ENCODE measurements around the gene HNRNPUL1.

Gene HNRNPUL1

GRCh38 chr19:41309180-41310032, 45.2 kb downstream of the HNRNPUL1 start:
- DNase-seq, result no peak

- peak in 1 of 2 experiments; percentile 39 for DNase-seq
These were observed 46.1 kb downstream of the HNRNPUL1 start, which contains the start of gene CCDC97 for GRCh38 chr19:41310033-41310831. CCDC97 (plus strand) TSS chr19:41310172; CDS start chr19:41310311, 139 bp downstream.

DNA sequence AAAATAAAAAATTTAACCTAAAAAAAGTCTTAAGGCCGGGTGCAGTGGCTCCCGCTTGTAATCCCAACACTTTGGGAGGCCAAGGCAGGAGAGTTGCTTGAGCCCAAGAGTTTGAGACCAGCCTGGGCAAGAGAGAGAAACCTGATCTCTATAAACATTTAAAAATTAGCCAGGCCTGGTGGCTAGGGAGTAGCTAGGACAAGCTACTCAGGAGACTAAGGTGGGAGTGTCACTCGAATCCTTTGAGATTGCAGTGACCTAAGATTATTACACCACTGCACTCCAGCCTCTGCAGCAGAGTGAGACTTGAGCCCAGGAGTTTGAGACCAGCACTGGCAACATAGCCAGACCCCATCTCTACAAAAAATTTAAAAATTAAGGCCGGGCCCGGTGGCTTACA, 46.9 kb downstream of the HNRNPUL1 start:
- no peak for DNase-seq

DNA sequence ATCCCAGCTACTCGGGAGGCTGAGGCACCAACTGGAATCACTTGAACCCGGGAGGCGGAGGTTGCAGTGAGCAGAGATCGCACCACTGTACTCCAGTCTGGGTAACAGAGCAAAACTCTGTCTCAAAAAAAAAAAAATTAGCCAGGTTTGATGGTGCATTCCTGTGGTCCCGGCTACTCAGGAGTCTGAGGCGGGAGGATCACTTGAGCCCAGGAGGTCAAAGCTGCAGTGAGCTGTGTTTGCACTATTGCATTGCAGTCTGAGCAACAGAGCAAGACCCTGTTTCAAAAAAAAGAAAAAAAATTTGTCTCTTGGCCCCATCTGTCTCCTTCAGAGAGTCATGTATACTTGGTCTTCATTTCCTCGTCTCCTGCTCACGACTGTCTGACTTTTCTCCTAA, 47.4 kb downstream of the HNRNPUL1 start:
- DNase-seq, result no peak

DNA sequence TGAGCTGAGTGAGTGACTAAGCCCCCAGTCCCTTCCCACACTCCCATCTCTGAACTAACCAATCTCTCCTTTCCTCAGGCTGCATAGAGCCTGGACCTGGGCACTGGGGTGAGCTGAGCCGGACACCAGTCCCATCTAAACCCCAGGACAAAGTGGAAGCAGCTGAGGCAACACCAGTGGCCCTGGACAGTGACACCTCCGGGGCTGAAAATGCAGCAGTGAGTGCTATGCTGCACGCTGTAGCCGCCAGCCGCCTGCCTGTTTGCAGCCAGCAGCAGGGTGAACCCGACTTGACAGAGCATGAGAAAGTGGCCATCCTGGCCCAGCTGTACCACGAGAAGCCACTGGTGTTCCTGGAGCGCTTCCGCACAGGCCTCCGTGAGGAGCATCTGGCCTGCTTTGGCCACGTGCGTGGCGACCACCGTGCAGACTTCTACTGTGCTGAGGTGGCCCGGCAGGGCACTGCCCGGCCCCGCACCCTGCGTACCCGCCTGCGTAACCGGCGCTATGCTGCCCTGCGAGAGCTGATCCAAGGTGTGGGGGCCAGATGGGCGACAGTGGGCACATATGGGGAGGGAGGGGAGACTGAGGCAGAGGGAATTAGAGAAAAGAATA, 52.2 kb downstream of the HNRNPUL1 start:
- DNase-seq, result no peak

GRCh38 chr19:41318696-41319499, 54.7 kb downstream of the HNRNPUL1 start:
- DNase-seq, result no peak

DNA sequence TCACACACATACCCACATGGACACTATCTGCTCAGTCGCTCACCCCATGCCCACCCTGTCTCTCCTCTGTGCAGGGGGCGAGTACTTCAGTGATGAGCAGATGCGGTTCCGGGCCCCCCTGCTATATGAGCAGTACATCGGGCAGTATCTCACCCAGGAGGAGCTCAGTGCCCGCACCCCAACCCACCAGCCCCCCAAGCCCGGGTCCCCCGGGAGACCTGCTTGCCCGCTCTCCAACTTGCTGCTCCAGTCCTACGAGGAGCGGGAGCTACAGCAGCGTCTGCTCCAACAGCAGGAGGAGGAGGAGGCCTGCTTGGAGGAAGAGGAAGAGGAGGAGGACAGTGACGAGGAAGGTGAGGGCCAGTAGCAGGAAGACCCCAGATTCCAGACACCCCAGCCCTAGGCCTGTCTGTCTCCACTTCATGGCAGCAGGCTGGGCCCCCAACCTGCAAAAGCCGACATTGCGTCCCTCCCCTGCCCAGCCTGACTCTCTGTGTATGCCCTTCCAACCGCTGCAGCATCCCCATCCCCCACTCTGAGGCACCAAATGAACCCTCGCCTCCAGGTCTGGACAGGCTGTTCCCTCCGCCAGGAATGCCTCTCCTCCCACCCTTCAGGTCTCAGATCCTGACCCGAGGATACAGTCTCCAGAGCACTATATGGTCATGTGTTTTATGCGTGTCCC, 55.5 kb downstream of the HNRNPUL1 start:
- no peak for DNase-seq

DNA sequence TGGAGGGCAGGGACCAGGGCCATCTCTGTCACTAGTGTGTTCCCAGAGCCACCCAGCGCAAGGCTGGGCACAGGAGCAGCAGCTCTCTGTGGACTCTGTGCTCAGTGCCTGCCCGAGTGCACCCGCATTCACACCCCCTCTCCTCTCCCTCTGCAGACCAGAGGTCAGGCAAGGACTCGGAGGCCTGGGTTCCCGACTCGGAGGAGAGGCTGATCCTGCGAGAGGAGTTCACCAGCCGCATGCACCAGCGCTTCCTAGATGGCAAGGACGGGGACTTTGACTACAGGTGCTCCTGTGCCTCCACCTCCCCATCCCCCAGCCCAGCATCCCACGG, 56.0 kb downstream of the HNRNPUL1 start:
- DNase-seq, result no peak

DNA sequence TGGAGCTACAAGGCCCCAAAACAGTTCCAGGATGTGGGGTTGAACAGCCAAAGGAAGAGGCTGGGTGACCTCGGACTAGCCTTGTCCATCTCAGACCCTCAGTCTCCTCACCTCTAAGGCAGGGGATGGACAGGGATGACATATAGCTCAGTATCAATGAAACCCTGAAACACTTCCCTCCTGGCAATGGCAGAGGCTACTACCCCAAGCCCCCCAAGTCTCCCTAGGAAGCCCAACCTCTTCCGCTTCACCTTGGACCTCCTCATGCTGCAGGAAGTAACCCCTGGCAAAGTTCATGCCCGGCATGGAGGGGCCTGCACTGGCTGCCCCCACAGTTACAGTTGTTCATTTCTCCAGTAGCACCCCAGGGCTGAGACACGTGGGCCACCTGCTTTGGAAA, 56.4 kb downstream of the HNRNPUL1 start:
- DNase-seq, result no peak

- no peak for DNase-seq
These were observed 57.0 kb downstream of the HNRNPUL1 start for GRCh38 chr19:41321204-41321599.

DNA sequence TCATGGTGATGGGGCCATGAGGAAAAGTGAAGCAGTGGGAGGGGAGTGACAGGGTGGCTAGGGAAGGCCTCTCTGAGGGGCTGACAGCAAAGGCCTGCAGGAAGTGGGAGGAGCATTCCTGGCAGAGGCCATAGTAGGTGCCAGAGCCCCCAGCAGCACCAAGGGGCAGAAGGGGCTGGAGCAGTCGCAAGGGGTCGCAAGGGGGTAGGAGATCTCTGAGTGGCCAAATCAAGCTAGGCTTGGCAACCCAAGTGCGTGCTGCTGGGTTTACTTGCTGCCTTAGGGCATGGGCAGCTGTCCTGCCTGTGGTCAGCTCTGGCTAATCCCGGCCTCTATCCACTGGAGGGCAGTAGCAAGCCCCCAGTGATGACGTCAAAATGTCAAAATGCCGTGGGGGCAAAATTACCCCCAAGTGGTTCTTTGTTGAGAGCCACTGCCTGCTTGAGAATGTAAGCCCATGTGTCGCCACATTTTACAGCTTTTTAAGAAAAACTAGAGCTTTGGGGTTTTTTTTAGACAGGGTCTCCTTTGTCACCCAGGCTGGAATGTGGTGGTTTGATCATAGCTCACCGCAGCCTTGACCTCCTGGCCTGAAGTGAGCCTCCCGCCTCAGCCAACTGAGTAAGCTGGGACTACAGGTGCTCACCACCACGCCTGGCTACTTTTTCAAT, 57.6 kb downstream of the HNRNPUL1 start:
- DNase-seq, result no peak

DNA sequence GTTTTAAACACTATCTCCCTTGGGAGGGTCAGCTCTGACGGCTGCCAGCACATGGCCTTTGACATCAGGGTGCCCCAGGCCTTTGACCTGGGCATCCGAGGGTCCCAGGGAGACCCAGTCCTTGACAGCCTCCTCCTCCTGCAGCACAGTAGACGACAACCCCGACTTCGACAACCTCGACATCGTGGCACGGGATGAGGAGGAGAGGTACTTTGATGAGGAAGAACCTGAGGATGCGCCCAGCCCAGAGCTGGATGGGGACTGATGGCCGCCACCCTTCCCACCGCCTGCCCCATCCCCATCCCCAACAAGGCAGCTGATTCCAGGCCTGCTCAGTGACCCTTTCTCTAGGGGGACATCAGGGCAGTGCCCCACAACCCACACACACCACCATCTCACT, 58.3 kb downstream of the HNRNPUL1 start:
- DNase-seq, result no peak

- no peak for DNase-seq
These were observed 58.9 kb downstream of the HNRNPUL1 start for GRCh38 chr19:41323023-41323422.

DNA sequence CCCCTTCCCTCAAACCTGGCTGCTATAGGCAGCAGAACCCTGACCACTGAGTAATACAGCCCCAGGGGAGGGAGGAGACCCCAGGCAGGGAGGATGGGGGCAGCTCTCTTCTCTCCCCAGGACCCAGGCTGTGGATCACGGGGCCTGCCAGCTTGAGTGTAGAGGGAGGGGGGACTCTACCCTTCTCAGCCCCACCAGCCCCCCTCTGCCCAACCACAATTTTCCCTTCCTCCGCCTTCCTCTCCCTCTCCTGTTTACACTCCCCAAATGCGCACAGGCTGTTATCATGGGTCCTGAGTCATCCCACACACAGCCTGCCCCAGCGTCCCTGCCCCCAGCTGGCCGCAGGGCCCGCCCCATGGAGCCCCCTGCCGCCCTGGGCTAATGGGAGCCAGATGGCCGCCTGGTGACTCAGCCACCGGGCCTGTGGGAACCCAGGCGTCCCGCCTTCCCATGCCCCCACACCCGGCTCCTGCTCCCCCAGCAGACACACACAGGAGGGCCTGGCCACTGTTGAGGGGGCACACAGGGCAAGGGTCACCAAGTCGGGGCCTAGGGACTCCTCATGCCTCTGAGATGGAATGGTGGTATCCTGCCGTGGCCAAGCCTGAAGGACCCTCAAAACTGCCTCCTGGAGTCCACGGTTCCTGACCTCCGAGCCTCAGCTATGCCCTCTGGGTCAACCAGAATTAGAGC, 59.4 kb downstream of the HNRNPUL1 start:
- no peak for DNase-seq

GRCh38 chr19:41324231-41324702, 60.1 kb downstream of the HNRNPUL1 start:
- no peak for DNase-seq

DNA sequence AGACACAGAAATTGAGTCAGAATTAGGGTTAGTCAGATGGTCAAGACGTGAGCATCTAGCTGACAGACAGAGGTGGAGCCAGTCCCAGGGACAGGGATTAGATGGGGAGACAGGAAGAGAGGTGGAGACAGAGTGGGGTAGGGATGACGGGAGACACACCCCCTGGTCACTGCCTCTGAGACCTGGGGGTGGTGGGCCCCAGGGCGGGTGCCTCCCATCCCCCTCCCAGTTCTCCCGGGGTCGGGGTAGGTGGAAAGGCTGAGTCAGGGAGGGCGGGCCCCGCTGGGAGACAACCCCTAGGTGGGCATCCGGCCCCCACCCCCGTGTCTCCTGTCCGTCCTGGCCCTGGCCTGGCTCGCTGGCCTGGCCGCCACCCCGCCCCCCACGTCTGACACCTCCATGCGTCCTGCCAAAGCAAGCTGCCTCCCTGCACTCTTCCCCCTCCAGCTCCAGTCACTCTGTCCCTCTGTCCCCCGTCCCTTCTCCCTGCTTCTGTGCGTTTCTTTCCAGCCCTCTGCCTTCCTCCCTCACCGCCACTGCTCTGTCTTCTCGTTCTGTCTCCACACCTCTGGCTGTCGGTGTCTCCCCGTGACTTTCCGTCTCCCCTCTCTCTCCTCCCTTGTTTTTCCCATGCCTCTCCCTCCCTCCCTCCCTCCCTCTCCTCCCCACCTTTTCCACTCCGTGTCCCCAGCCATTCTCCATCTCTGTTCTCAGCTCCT, 60.9 kb downstream of the HNRNPUL1 start:
- DNase-seq, result no peak

DNA sequence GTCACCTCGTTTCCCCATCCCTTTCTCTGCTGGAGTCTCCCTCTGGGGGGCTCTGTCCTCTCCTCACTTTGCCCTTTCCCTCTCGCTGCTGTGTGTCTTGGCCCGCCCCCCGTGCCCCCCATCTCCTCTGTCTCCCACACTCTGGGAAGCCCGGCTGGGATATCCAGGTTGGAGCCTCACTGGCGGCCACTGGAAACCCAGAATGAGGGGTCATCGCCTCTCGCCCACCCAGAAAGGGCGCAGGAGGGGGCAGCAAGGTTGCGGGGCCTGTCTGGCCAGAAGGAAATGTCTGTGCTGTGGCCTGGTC, 61.4 kb downstream of the HNRNPUL1 start:
- DNase-seq, result no peak

DNA sequence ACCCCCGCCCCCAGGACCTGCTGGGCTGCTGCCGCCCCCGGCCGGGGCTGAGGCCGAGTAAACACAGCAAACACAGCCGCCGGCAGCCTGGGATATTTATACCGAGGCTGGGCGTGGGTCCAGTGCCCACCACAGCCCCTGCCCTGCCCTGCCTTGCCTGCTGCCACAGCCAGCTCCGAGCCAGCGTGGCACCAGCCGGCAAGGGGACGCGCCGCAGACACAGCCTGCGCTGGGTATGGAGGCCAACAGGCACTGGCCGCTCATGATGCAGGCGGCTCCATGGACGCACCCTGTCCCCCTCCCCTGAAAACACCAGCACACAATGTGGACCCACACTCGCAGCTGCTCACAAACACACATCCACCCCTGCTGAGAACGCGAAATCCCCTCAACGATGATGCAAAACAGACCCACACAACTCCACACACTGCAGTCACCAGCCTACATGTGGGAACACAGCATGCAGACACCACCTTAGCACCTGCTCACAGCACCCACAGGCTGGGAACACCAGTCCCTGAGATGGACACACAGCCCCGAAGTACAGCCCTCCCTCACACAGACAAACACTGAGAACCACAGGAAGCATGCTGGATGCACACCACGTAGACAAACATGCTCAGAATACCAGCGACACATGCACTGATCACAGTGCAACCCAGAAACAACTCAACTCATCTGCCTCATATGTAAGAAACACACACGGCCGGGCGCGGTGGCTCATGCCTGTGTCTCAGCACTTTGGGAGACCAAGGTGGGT, 62.0 kb downstream of the HNRNPUL1 start:
- no peak for DNase-seq

DNA sequence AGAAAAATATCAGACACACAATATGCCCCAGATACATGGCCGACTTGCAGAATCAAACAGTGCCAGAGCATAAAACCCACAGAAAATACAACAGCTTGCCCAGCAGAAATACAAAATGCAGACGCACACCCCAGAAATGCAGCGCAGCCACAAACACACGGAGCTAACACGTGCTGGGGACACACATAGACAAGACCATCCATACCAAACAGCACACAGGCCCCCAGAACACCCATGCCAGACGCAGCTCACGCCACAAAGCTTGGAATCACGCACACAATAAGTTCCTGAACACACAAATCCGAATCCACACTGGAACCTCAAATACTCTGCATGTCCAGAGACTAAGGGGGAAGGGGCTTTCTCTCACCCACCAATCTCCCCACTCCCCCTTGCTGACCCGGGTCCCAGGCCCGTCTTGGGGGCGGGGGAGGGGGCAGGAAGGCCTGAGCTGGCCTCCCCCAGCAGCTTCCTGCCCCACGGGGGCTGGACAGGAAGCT, 63.0 kb downstream of the HNRNPUL1 start:
- DNase-seq, result no peak

All from cerebellar nuclear complex (tissue), 1 donor.